ENCODE results near the gene PHOSPHO2.

DNA sequence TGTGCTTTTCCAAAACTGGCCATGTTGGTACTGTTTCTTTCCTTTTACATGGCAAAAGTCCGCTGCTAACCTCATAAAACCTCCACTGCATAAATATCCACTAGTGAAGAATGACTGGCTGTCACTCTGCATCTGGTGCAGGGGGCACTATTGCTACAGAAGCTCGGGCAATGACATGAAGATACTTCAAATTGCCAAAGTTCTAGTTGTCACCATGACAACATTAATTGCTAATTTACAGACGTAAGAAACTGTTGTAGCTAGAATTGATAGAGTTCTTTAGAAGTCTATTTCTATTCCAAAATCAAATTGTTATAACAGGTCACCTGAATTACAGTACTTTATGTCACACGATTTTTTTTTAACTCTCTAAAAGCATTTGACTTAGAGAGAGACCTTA is 909 bp upstream of the PHOSPHO2 start:
- no peak for TF ChIP-seq POLR2A (IDR thresholded peaks at IDR 0.05)
- TF ChIP-seq, protein P1, sequence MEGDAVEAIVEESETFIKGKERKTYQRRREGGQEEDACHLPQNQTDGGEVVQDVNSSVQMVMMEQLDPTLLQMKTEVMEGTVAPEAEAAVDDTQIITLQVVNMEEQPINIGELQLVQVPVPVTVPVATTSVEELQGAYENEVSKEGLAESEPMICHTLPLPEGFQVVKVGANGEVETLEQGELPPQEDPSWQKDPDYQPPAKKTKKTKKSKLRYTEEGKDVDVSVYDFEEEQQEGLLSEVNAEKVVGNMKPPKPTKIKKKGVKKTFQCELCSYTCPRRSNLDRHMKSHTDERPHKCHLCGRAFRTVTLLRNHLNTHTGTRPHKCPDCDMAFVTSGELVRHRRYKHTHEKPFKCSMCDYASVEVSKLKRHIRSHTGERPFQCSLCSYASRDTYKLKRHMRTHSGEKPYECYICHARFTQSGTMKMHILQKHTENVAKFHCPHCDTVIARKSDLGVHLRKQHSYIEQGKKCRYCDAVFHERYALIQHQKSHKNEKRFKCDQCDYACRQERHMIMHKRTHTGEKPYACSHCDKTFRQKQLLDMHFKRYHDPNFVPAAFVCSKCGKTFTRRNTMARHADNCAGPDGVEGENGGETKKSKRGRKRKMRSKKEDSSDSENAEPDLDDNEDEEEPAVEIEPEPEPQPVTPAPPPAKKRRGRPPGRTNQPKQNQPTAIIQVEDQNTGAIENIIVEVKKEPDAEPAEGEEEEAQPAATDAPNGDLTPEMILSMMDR (IDR thresholded peaks at IDR 0.05) = no peak
- TF ChIP-seq POLR2AphosphoS5 (IDR thresholded peaks at IDR 0.05) = no peak
- no peak for TF ChIP-seq EP300 (IDR thresholded peaks at IDR 0.05)
